ENCODE measurements around the gene EEF1AKMT4.

GRCh38 chr3:184223946-184224345 is 25.5 kb upstream of the EEF1AKMT4 start:
- no peak for TF ChIP-seq CTCF (conservative IDR thresholded peaks at IDR 0.05)
- no peak for TF ChIP-seq EZH2 (IDR thresholded peaks at IDR 0.05; ENCODE audit: low read depth)

All from PC-9 (cell line).